ENCODE measurements around the gene ANKRD6. TPM values are rescaled to one million over a fixed set of nuclear protein-coding genes. Genes with fewer than 3 reads are reported as not detected.

ANKRD6 gene
- total and polyA plus RNA-seq, 2 donors (not counting 1 experiment from before 2014, with no cell fraction given): 3.8 to 10.5 TPM

GRCh38 chr6:89443658-89444057 is 10.7 kb downstream of the ANKRD6 start:
- TF ChIP-seq CTCF (IDR thresholded peaks at IDR 0.05): no peak
- TF ChIP-seq EZH2 (IDR thresholded peaks at IDR 0.05; ENCODE audit: borderline replicate concordance, insufficient read depth, low read depth, low read length, poor library complexity, severe bottlenecking): no peak
- Histone ChIP-seq H3K9me3 (ENCODE audit: control extremely low read depth in 1 of 3, control insufficient read depth in 2 of 3, insufficient read depth in 1 of 3, low read length in 2 of 3) (no peaks in the 10 kb centered on the region), H3K4me2 (replicated peaks; ENCODE audit: low read depth, low read length, poor library complexity, severe bottlenecking) (no peak overlapping the region), H3K27me3 (replicated peaks in 1 of 4; ENCODE audit: control extremely low read depth in 1 of 4, control insufficient read depth in 3 of 4, insufficient read depth in 4 of 4, low read length in 3 of 4) (no peaks in the 10 kb centered on the region), H3K4me3 (ENCODE audit: control extremely low read depth in 1 of 5, extremely low read depth in 1 of 5, insufficient read depth in 1 of 5, low read depth in 2 of 5, low read length in 4 of 5) (no peak overlapping the region), H3K36me3 (replicated peaks in 1 of 2; ENCODE audit: control extremely low read depth in 1 of 2, control insufficient read depth in 1 of 2, extremely low read depth in 1 of 2, insufficient read depth in 2 of 2, low read length in 1 of 2) (no peaks in the 10 kb centered on the region), H4K20me1 (ENCODE audit: control insufficient read depth, insufficient read depth, low read length, poor library complexity, severe bottlenecking) (no peaks in the 10 kb centered on the region), H3K27ac (ENCODE audit: low read length in 2 of 2) (no peak overlapping the region), H3K79me2 (ENCODE audit: control insufficient read depth, insufficient read depth, low read length) (no peaks in the 10 kb centered on the region), H3K9ac (ENCODE audit: low read length) (no peak overlapping the region), H3K4me1 (ENCODE audit: control insufficient read depth in 2 of 2, insufficient read depth in 2 of 2, low read length in 2 of 2) (no peaks in the 10 kb centered on the region), H2AFZ (ENCODE audit: insufficient read depth, low read depth, low read length, poor library complexity, severe bottlenecking) (no peak overlapping the region)
- no peak for ATAC-seq (ENCODE audit: low read depth)
- Mint-ChIP-seq H3K4me3 (no peak overlapping the region), H3K27me3 (peaks cover 5% of the 10 kb centered on the region), H3K27ac (no peak overlapping the region), H3K9me3 (ENCODE audit: insufficient read depth) (no peaks in the 10 kb centered on the region), H3K4me1 (no peaks in the 10 kb centered on the region)
- 82% methylated on average over 4 of the region's 5 CpGs for WGBS (ENCODE audit: insufficient coverage)
- DNase-seq: no peak
- ChIA-PET CTCF (interaction anchor here (1.2 kb wide), 1 partner anchor 11 kb away, joined by 3 read pairs; no protein-coding TSS in a partner anchor), POLR2A (no interaction called here)
- intact Hi-C loops (cut with micrococcal nuclease): no loop called here

- intact Hi-C loops (cut with micrococcal nuclease): no loop called here
- H3K27me3 ChIP-seq (replicated peaks in 1 of 4; ENCODE audit: control extremely low read depth in 1 of 4, control insufficient read depth in 3 of 4, insufficient read depth in 4 of 4, low read length in 3 of 4): no peaks in the 10 kb centered on the region
- Mint-ChIP-seq H3K27ac (no peak overlapping the region), H3K27me3 (no peaks in the 10 kb centered on the region), H3K9me3 (ENCODE audit: insufficient read depth) (no peaks in the 10 kb centered on the region), H3K4me1 (no peaks in the 10 kb centered on the region), H3K4me3 (no peak overlapping the region)
- H3K79me2 ChIP-seq (ENCODE audit: control insufficient read depth, insufficient read depth, low read length): no peaks in the 10 kb centered on the region
- WGBS (ENCODE audit: insufficient coverage): 0% methylated on average over 1 of the region's 1 CpG
- DNase-seq (no peak), ATAC-seq (ENCODE audit: low read depth) (no peak)
- ChIA-PET POLR2A (no interaction called here), CTCF (no interaction called here)
- no peaks in the 10 kb centered on the region for H3K4me1 ChIP-seq (ENCODE audit: control insufficient read depth in 2 of 2, insufficient read depth in 2 of 2, low read length in 2 of 2)
- no peak overlapping the region for H3K27ac ChIP-seq (ENCODE audit: low read length in 2 of 2)
- H3K9me3 ChIP-seq (ENCODE audit: control extremely low read depth in 1 of 3, control insufficient read depth in 2 of 3, insufficient read depth in 1 of 3, low read length in 2 of 3): no peaks in the 10 kb centered on the region
- no peak overlapping the region for H2AFZ ChIP-seq (ENCODE audit: insufficient read depth, low read depth, low read length, poor library complexity, severe bottlenecking)
- H3K9ac ChIP-seq (ENCODE audit: low read length): no peak overlapping the region
- H3K4me2 ChIP-seq (replicated peaks; ENCODE audit: low read depth, low read length, poor library complexity, severe bottlenecking): no peak overlapping the region
- no peak overlapping the region for H3K4me3 ChIP-seq (ENCODE audit: control extremely low read depth in 1 of 5, extremely low read depth in 1 of 5, insufficient read depth in 1 of 5, low read depth in 2 of 5, low read length in 4 of 5)
- TF ChIP-seq CTCF (IDR thresholded peaks at IDR 0.05) (no peak), EZH2 (IDR thresholded peaks at IDR 0.05; ENCODE audit: borderline replicate concordance, insufficient read depth, low read depth, low read length, poor library complexity, severe bottlenecking) (no peak)
- no peaks in the 10 kb centered on the region for H4K20me1 ChIP-seq (ENCODE audit: control insufficient read depth, insufficient read depth, low read length, poor library complexity, severe bottlenecking)
- no peaks in the 10 kb centered on the region for H3K36me3 ChIP-seq (replicated peaks in 1 of 2; ENCODE audit: control extremely low read depth in 1 of 2, control insufficient read depth in 1 of 2, extremely low read depth in 1 of 2, insufficient read depth in 2 of 2, low read length in 1 of 2)
Observed at GRCh38 chr6:89449193-89449592, 16.2 kb downstream of the ANKRD6 start.

All from B cell (primary cell).